ENCODE results near the gene TSPAN11.

Gene TSPAN11

DNA sequence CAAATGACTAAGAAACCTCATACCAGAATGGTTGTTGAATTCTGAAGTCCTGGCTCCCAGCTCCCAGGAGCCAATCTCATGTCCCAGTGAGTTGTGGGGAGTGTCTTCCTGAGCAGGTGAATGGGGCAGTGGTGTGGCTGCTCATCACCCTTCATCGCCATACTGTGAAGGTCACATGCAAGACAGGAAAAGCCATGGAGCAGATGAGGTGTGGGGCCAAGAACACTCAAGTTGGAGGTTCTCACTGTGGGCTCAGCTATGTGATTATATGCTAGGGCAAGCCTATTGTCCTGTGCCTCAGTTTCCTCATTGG is 16.6 kb upstream of the TSPAN11 start:
- DNase-seq (ENCODE audit: low read depth in 3 of 3) = no peak

DNA sequence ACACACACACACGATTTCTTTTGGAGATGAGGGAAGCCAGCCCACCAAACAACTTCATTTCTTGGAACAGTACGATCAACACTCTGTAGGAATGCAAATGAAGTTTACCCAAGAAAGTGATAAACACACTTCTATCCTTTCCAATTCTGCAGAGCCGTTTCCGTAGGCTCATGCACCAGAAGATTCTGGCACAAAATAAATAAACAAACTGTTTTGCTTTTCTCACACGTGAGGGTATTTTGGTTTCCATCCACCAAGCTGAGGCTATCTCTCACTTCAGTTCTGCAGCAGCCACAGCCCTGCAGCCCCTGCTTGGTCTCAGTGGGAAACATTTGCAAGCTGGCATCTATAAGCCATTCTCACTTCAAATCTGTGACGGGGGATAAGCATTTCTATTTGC is 15.3 kb upstream of the TSPAN11 start:
- no peak for DNase-seq (ENCODE audit: low read depth in 3 of 3)

DNA sequence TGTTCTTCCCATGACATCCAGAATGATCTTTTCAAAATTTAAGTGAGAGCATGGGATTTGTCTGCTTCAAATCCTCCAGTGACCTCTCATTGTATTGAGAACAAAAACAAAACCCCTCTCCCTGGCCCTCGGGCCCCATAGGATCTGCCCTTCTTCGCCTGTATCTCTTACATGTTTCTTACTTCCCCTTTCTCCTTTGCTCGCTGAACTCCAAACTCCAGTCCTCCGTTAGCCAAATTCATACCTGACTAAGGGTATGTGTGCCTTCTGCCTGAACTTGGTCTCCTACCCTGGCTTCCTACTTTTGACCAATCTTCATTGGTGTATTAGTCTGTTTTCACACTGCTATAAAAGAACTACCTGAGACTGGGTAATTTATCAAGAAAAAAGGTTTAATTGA is 13.2 kb upstream of the TSPAN11 start:
- no peak for DNase-seq (ENCODE audit: low read depth in 3 of 3)

DNA sequence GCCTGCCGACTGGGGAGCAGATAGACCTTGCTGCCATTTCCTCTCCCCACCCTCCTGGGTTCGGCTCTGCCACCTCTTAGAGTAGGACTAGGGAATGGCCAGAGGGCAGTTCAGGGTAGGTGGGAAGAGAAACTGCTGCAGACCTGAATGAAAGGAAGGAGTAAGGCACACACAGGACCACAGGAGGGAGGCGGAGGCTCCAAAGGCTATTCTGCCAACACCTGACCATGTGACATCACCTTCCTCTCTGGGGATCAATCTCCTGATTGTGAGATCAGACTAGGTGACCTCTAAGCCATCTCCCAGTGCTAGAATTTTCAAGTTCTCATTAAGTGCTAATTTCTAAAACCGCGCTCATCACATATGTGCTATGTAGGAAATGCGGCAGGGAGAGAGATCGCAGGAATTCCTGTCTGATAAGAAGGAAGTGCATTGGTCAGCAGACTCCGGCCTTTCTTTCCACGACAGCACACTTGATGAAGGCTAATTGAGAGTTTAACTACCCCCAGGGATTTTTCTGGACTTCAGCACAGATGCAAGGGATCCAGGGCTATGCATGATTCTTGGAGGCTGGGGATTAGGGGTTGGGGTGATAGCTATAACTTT is 11.5 kb upstream of the TSPAN11 start:
- no peak for DNase-seq (ENCODE audit: low read depth in 3 of 3)

DNA sequence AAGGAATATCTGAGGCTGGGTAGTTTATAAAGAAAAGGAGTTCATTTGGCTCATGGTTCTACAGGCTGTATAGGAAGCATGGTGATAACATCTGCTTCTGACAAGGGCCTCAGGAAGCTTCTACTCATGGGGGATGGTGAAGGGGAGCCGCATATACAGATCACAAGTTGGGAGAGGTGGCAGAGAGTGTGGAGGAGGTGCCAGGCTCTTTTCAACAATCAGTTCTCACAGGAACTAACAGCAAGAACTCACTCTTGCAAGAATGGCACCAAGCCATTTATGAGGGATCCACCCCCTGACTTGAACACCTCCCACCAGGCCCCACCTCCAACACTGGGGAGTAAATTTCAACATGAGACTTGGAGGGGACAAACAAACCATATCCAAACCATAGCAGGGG is 3.5 kb upstream of the TSPAN11 start:
- no peak for DNase-seq (ENCODE audit: low read depth in 3 of 3)

DNA sequence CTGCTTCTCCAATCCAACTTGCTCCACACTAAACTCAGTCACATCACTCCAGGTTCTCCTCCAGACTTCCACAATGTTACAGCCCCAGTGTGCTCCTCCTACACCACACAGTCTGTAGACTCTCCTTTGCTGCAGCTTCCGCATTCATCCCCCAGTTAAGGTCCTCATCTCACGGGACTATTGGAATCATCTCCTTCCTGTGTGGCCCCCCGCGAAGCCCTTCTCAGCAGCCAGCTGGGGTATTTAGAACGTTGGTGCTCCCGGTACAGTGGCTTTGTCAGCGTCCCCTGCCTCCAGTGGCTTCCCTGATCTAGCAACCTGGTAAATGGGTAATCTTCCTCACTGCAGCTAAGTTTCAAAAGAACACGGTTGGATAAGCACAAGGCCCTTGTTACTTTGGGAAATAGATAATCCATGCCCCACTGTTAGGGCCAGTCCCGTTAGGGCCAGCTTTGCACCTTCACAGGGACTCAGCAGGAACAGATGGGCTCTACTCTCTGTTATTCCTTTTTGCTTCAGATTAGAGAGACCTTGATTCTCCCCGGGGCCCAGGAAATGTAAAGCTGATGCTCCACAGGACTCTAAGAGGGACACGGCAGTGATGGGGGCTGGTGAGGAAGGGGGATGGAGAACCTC is 823 bp upstream of the TSPAN11 start:
- DNase-seq (ENCODE audit: low read depth in 3 of 3) = no peak

DNA sequence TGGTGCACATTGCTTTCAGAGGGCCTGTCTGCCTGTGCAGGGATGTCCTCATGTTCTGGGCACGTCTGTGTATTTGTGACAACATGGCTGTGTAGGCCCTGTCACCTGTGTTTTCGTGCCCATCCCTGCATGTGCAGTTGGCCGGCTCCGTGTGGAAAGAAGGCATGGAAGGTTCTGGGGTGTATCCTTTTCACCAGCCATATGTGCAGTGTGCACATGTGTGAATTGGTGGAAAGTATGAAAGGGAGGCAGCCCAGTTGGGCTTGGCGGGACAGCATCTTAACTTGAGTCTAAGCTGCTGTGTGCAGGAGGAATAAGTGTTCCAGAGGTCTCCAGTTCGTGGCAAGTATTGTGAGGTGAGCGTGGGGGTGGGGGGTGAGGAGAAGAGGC is 669 bp downstream of the TSPAN11 start:
- DNase-seq (ENCODE audit: low read depth in 3 of 3) = no peak

DNA sequence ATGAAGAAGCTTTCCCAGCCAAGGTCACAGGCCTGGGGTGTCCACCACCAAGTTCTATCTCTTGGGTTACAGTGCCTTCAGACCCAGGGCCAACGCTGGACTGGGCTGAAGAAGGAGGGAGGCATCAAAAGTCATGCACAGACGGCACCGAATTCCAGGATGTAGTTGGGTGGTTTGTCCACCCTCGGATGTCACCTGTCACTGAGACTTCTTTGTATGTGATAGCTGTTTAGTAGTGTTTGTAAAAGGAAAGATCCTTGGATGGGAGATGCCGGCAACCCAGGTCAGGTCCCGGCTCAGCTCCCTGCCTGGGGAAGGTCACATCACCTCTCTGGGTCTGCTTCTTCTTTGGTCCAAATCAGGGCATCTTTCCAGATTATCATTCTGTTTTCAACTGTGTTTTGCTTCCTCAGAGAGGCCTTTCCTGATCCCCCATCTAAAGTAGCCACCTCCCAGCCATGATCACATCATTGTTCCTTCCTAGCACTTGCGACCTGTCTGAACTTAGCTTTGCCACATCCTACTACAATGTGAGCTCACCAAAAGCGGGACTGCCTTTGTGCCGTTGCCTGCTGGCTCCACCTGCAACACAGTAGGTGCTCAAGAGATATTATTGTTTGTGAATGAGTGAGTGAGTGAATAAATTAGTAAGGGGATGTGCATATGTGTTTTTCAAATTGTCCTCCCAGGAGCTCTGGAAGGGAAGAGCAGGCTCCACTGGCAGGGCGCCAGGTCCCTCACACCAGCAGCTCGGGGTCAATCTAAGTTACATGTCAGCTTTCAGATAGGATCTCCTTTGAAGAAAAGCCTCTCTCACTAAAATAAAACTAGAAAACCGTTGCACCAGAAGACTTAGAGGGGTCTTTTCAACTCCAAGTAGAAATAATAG is 2.1 kb downstream of the TSPAN11 start:
- no peak for DNase-seq (ENCODE audit: low read depth in 3 of 3)

DNA sequence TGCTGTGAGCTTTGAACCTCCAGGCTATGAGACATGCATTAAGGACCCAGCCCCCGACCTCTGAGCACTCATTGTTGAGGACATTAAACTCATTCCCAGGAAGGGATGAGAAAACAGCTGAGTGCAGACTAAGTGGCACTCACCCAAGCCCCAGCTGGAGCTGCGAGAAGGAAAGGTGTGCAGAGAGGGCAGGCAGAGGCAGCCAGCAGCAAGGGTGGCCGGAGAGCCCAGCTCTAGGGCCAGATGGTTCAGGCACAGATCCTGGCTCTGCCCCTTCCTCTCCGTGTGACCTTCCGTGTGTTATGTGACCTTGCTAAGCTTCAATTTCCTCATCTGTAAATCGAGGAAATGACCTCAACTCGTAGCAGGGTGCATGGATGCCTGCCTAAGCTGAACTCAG is 3.7 kb downstream of the TSPAN11 start:
- no peak for DNase-seq (ENCODE audit: low read depth in 3 of 3)

DNA sequence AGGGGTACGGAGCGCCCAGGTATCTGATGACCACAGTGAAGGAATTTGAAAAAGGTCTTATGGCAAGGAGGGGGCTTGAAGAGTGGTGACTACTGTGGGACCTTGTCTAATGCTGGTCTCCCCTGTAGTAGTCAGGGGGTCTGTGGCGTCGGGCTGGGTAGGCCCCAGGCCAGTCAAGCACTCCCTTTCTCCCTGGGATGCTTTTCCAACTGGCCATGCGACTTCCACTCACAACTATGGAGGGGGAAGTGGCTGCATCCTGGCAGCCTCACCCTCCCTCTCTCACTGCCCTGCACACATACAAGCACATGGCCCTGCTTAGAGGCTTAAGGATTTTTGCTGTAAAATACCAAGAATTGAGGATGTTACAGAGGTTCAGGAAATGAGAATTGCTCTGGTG is 4.1 kb downstream of the TSPAN11 start:
- DNase-seq (ENCODE audit: low read depth in 3 of 3) = no peak

DNA sequence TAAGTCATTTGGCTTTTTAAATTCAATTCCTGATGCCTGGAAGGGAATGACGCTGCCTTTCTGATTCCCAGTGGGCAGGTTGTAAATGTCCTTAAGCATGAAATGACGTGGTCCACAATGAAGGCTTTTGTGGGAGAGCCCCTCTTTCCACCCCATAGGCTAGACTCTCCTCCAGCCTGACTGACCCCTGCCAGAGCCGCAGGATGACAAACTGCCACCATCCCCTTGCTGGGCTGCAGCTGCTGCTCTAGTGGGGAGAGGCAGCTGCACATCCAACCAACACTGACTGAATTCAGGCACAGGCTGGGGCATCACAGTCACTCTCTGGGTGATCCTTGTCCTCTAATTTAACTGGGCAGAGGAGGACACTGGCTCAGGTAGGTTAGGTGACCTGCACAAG is 6.3 kb downstream of the TSPAN11 start:
- no peak for DNase-seq (ENCODE audit: low read depth in 3 of 3)

DNA sequence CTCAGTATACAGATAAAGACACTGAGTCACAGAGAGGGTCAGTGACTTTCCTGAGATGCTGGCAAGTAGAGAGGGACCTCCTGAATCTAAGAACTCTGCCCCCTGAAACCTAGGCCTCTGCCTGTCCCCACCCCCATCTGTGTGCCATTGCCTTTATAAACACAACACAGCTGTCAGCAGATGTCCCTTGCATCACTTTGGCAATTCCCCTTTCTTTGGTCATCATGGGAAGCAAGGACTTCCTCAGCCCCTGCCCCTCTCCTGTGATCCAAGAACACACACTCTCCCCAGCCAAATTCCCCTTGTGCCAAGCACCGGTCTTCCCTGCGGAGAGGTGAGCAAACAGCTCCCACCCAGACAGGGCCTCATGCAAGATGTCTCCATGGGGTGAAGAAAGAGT is 8.3 kb downstream of the TSPAN11 start:
- no peak for DNase-seq (ENCODE audit: low read depth in 3 of 3)

DNA sequence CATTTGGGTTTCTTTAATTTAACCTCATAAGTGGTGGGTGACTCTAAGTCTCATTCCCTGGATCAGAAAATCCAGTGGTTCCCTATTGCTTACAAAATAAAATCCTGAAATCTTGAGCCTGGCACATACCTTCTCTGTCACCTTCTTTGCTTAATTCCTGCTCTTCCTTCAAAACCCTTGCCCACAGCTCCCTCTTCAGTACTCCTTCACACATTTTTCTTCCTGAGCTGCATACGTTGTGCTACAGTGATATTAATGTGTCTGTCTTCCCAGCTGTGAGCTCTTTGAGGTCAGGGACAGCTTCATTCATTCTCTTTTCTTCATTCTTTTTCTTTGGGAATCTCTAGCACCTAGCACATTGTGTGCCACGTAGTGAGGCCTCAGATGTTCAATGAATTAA is 9.5 kb downstream of the TSPAN11 start:
- no peak for DNase-seq (ENCODE audit: low read depth in 3 of 3)

DNA sequence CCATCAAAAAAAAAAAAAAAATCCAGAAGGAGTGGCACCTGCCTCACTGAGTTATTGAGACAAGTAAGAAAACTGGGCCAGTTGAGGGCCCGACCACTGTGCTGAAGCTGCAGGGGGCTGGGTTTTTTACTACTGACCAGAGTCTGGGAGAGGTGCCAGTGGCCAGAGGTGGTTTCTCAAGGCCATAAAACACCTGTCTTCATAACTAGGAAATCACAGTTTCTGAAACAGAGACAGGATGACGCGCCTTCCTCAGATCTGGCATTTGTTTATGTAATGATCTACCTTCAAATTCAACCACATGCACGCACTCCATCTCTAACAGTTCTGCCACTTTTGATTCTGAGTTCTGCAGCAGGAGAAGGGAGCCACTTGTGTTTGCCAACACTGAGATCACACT is 12.7 kb downstream of the TSPAN11 start:
- no peak for DNase-seq (ENCODE audit: low read depth in 3 of 3)

DNA sequence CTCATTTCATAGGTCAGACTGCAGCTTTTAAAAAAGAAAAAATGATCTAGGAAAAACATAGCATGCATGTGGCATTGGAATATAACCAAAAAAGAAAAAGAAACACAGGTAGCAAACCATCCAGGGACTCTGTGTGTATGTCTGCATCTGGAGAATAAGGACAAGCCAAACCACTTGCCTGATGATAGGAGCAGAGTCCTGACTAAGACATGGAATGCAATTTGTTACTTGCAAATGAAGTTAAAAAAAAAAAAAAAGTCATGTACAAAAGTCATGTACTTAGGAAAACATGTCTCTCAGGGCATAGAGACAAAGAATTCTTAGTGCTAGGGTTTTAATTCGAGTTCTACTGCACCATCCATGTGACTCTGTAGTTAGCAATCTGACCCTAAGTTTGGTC is 15.9 kb downstream of the TSPAN11 start:
- no peak for DNase-seq (ENCODE audit: low read depth in 3 of 3)

DNA sequence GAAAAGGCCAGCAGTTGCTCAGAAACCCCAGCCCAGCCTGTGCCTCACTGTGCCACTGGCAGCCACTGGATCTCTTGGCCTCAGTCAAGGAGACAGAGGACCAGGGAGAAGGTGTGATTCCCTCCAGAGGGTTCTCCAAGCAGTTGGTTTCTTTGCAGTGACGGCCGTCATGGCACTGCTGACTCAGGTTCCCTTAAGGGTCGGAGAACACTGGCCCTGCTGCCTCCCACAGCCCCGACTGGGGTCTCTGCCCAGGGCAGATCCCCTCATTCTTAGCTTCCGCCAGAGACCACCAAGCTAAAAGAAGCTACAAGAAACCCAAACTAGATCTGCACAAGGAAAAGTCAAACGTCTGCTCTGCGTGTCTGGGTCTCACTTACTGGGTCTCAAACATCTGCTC is 16.4 kb downstream of the TSPAN11 start:
- DNase-seq (ENCODE audit: low read depth in 3 of 3) = no peak

DNA sequence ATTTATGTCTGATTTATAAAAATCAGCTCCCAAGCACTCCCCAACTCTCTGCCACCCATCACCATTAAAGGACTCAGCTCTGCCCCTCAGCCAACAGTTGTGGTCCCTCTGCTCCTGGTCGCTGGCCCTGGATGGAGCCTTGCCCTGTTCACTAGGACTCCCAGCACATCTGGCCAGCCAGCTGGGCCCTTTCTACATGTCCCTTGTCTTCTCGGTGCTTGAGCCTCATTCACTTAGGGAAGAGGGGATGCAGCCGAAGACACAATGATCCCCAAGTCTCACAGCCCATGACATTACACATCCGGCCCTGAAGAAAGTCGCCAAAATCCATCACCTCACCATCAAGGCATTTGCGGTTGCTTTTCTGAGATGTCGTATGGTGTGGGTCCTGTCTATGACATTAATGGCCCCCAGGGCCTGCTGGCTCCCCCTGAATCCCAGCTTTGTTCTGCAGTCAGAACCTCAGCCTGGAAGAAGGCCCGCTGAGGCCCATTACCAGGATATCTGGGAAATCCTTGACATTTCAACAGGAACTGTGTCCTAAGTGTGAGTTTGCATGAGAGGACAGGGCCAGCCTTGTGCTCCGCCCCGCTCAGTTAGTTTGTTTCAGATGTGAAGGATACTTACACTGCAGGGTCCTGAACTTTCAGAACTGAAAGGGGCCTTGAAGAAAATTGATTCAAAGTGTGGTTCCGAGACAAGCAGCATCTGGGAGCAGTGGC is 19.1 kb downstream of the TSPAN11 start:
- DNase-seq (ENCODE audit: low read depth in 3 of 3) = no peak

DNA sequence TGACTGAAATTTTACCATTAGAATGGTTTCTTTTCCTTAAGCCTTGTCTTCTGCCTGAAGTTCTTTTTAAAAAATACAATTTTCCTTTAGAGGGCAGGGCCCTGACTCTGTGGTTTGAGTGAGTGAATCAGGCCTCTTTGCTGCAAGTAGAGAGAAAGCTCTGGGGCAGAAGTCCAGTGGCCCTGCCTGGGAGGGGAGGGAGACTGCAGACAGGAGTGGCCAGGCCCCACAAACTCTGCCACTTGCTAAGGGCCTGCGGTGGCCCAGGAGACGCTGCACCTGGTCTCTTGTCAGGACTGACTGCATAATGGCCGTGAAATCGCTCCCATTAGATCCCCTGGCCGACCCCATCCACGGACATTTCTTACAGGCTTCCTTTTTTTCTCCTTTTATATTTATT is 25.5 kb downstream of the TSPAN11 start:
- DNase-seq (ENCODE audit: low read depth in 3 of 3) = no peak

DNA sequence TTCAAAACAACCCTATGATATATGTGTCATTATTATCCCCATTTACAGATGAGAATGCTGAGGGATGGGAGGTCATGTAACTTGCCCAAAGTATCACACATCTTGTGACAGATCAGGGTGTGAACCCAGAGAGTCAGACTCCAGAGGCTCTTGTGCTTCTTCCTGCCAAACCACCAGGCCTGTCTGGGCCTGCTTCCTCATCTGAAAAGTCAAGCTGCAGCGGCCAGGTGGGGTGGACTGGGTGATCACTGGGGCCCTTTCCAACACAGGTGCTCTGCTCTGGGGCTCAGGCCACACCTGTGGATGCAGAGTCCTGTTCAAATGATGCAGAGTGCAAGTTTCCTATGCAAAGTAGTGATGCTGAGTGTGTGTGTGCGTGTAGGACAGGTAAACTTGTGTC is 26.7 kb downstream of the TSPAN11 start:
- no peak for DNase-seq (ENCODE audit: low read depth in 3 of 3)

DNA sequence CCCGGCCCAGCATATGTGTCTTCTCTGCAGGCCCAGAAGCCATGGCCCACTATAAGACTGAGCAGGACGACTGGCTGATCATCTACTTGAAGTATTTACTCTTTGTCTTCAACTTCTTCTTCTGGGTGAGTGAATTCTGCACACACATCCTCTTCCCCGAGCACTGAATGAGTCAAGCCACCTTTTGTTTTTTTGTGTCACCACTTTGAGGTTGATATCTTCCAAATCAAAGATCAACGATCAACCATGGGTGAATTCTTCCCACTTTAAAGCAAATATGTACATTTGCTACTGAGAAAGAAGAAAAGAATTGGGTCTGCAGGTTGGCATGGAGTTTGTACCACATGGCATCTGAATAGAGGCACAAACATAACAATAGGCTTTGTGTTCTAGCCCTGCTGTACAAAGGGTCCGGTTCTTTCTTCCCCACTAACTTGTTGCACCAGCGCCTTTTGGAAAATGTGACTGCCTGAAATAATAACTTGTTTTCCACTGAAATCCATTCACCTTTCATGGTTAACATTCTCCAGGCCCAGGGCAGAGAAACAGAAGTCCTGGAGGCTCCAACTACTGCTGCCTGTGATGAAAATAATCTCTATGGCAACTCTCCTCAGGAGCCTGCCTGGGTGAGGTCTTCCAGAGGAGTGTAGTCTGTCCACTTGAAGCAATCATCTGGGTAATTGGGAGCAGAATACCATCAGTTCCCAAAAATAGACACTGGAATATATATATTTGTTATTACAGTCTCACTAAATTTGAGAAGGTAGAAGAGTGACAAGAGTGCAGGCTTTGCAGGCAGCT is 27.6 kb downstream of the TSPAN11 start:
- DNase-seq (ENCODE audit: low read depth in 3 of 3) = no peak

DNA sequence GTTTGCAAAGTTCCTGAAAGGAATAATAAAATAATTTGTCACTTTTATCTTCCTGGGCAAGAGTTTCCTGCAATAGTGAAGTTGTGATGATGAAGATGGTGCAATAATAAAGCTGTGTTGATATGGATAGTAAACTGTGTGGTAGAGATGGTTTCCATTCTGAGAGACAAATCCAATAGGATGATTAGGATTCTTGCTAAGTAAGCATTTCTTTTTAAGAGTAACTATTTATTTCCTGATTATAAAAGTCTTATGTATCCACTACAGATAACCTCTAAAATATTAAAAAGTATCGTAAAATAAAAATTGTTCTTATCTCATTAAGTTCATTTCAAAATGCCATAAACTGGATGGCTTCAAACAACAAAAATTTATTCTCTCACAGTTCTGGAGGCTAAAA is 28.7 kb downstream of the TSPAN11 start:
- DNase-seq (ENCODE audit: low read depth in 3 of 3) = no peak
